AG09309 (cell line): ENCODE results near the gene ZNF541.

Experiments
- DNase-seq: peaks from one replicate; pipeline ENCODE4 v3.0.0-alpha.2; 2010; ENCODE audit warnings: low read depth
- H3K4me3 ChIP-seq: 2 replicates; pipeline ENCODE4 v1.5.1; 2011; ENCODE audit warnings: mild to moderate bottlenecking, low read depth, low read length, moderate library complexity; ENCODE audit not compliant: control insufficient read depth
- TF ChIP-seq, protein P1 (sequence below): IDR thresholded peaks from 2 replicates; pipeline ENCODE4 v1.5.1; 2011; ENCODE audit warnings: mild to moderate bottlenecking, low read depth, low read length, inconsistent platforms; ENCODE audit not compliant: insufficient read depth, control insufficient read depth; ENCODE audit errors: missing control alignments

ZNF541 gene

DNA sequence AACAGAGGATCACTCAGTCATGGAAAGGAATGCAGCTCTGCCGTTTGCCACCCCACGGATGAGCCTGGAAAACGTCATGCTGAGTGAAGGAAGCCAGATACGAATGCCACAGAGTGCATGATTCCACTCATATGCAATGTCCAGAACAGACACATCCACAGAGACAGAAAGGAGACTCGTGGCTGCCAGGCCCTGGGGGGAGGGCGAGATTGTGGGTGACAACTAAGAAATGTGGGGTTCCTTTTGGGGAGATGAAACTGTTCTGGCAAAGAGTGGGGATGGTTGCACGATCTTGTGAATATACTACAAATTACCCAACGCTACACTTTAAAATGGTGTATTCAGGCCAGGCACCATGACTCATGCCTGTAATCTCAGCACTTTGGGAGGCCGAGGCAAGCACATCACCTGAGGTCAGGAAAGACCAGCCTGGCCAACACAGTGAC is 30.9 kb downstream of the ZNF541 start:
- peak; percentile 13 for DNase-seq
- TF ChIP-seq, protein P1, sequence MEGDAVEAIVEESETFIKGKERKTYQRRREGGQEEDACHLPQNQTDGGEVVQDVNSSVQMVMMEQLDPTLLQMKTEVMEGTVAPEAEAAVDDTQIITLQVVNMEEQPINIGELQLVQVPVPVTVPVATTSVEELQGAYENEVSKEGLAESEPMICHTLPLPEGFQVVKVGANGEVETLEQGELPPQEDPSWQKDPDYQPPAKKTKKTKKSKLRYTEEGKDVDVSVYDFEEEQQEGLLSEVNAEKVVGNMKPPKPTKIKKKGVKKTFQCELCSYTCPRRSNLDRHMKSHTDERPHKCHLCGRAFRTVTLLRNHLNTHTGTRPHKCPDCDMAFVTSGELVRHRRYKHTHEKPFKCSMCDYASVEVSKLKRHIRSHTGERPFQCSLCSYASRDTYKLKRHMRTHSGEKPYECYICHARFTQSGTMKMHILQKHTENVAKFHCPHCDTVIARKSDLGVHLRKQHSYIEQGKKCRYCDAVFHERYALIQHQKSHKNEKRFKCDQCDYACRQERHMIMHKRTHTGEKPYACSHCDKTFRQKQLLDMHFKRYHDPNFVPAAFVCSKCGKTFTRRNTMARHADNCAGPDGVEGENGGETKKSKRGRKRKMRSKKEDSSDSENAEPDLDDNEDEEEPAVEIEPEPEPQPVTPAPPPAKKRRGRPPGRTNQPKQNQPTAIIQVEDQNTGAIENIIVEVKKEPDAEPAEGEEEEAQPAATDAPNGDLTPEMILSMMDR = no peak
- no peak overlapping the region for H3K4me3 ChIP-seq

DNA sequence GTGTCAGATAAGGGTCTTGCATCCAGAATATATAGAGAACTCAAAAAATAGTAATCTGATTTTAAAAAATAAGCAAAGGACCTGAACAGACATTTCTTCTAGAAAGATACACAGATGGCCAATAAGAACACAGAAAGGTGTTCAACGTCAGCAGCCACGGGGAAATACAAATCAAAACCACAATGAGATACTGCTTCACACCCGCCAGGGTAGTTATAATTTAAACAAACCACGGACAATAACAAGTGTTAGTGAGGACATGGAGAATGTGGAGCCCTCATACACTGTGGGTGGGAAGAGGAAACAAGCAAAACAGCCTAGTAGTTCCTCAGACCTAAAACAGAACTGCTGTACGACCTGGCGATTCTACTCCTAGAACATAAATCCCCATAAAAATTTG is 31.4 kb downstream of the ZNF541 start:
- TF ChIP-seq, protein P1 = no peak
- H3K4me3 ChIP-seq = no peak overlapping the region
- DNase-seq = no peak

DNA sequence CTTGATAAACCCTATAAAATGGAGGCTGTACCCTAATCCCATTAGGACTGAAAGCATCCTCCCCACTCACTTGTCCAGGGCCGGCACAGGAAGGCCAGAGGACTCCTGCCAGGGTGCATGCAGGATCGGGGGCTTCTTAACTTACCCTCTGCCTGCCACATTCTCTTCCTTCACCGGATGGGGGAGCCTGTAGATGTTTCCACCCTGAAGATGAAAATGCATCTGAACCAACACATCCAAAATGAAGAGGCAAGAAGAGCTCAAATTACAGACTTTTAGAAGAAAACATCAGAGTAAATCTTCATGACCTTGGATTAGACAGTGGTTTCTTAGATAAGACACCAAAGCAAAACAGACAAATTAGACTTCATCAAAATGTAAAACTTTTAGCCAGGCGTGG is 32.2 kb downstream of the ZNF541 start:
- TF ChIP-seq, protein P1 = peak; percentile 63
- H3K4me3 ChIP-seq = no peak overlapping the region
- peak; percentile 11 for DNase-seq

DNA sequence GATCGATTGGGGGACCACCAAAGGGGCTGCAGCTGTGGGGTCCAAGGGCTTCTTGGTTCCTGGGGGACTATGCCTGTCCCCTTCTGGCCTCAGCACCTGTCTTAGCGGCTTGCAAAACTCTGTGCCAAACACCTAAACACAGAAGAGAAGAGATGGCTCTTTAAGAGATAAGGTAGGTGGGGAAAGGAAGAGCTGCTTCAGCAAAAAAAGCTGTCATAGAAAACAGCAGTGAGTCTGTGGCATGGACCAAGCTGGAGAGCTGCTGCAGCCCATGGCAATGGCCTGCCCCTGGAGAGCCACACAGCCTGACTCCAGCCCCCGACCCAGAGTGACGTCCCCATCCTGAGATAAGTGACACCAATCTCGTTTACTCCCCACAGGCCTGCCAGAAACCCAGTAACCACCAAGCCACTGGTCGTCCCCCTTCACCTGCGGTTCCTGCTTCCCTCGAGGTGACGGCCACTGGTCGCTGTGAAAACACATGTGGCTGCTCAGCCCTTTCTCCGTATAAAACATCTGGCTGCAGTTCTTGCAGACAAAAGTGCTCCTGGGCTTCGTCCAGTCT is 33.1 kb downstream of the ZNF541 start:
- TF ChIP-seq, protein P1 = no peak
- H3K4me3 ChIP-seq = no peak overlapping the region
- no peak for DNase-seq

DNA sequence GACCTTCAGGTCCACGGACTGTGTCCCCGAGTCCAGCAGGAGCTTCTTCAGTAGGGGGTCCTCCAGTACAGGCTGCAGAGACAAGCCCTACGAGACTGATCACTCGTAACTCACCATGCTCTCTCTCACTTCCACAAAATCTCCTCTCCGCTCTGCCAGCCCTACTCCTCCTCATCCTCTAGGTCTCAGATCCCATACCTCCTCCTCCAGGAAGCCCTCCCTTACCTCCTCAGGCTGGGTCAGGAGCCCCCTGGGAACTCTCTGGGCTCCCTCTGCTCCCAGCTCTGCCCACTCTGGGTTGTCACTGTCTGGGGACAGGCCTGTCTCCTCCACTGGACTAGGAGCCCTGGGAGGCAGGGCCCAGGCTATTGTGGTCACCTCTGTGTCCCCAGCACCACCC is 34.1 kb downstream of the ZNF541 start:
- H3K4me3 ChIP-seq = no peak overlapping the region
- no peak for DNase-seq
- TF ChIP-seq, protein P1 = no peak

DNA sequence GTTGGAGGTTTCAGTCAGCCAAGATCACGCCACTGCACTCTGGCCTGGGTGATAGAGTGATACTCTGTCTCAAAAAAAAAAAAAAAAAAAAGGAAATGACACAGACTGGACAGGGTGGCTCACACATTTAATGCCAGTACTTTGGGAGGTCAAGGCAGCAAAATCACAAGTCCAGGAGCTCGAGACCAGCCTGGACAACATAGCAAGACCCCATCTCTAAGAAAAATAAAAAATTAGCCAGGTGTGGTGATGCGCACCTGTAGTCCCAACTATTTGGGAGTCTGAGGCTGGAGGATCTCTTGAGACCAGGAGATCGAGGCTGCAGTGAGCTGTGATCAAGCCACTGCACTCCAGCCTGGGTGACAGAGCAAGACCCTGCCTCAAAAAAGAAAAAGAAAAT is 35.5 kb downstream of the ZNF541 start:
- no peak overlapping the region for H3K4me3 ChIP-seq
- TF ChIP-seq, protein P1 = no peak
- DNase-seq = no peak

DNA sequence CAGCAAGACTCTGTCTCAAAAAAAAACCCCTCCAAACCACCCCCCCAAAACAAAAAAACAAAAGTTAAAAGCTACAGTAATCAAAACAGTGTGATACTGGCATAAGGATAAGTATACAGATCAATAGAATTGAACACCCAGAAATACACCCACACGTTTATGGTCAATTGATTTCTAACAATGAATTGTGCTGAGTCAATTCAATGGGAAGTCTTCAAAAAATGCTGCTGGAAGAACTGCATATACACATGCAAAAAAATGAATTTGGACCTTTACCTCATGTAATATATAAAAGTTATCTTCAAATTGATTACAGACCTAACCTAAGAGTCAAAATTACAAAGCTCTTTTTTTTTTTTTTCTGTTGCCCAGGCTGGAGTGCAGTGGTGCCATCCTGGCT is 38.3 kb downstream of the ZNF541 start:
- TF ChIP-seq, protein P1 = no peak
- DNase-seq = no peak
- H3K4me3 ChIP-seq = no peak overlapping the region
